Liver (tissue), 9 donors: ENCODE results near the gene UNC93A. TPM values are rescaled to one million over a fixed set of nuclear protein-coding genes. Genes with fewer than 3 reads are reported as not detected.
"Not testable (repeated sequence)": the region's sequence is repeated elsewhere in the genome, so short reads cannot be mapped to it uniquely, and the experiment has no call there.

Source experiments
- DNase-seq: peaks from one replicate; pipeline ENCODE4 v3.0.0-alpha.2; 2017; ENCODE audit warnings: low spot score
- H3K27ac ChIP-seq, 2 donors: one replicate each; pipeline ENCODE4 v1.7.0; 2013; ENCODE audit warnings: inconsistent platforms in 2 of 2, low read length in 2 of 2, control low read depth in 1 of 2, low read depth in 1 of 2, mild to moderate bottlenecking in 1 of 2
- H3K27me3 ChIP-seq, 4 donors: one replicate each; pipeline versions ENCODE4 v1.6.1 to v1.7.0; 2013; ENCODE audit warnings: low read length in 3 of 4, inconsistent platforms in 1 of 4, mild to moderate bottlenecking in 1 of 4, moderate library complexity in 1 of 4; ENCODE audit not compliant: control insufficient read depth in 4 of 4, insufficient read depth in 4 of 4
- H3K36me3 ChIP-seq, 4 donors: one replicate each; pipeline versions ENCODE4 v1.6.1 to v1.7.0; 2013; ENCODE audit warnings: low read length in 3 of 4, mild to moderate bottlenecking in 3 of 4, low read depth in 1 of 4, moderate library complexity in 1 of 4; ENCODE audit not compliant: control insufficient read depth in 4 of 4, insufficient read depth in 3 of 4
- H3K4me1 ChIP-seq, 4 donors: one replicate each; pipeline versions ENCODE4 v1.6.1 to v1.7.0; 2013; ENCODE audit warnings: low read length in 3 of 4, mild to moderate bottlenecking in 3 of 4, moderate library complexity in 1 of 4; ENCODE audit not compliant: control insufficient read depth in 4 of 4, insufficient read depth in 4 of 4
- H3K4me3 ChIP-seq, 3 donors: one replicate each; pipeline versions ENCODE4 v1.6.1 to v1.7.0; 2013; ENCODE audit warnings: low read length in 3 of 3, control low read depth in 1 of 3, low read depth in 1 of 3, mild to moderate bottlenecking in 1 of 3
- H3K9ac ChIP-seq, 2 donors: one replicate each; pipeline ENCODE4 v1.7.0; 2013; ENCODE audit warnings: low read length in 2 of 2, mild to moderate bottlenecking in 2 of 2, moderate library complexity in 2 of 2, control low read depth in 1 of 2, low read depth in 1 of 2
- H3K9me3 ChIP-seq, 4 donors: one replicate each; pipeline versions ENCODE4 v1.6.1 to v1.7.0; 2013; ENCODE audit warnings: low read length in 3 of 4; ENCODE audit not compliant: control insufficient read depth in 4 of 4
- EGR1 ChIP-seq, 2 donors: IDR thresholded peaks; 2 replicates each; pipeline ENCODE4 v1.6.1; 2016 to 2018; ENCODE audit warnings: antibody characterized with exemption in 2 of 2, low read depth in 2 of 2
- FOXA1 ChIP-seq: IDR thresholded peaks from 2 replicates; pipeline ENCODE4 v1.6.1; 2016; ENCODE audit warnings: antibody characterized with exemption
- GABPA ChIP-seq, 2 donors: IDR thresholded peaks in 1 of 2; conservative IDR thresholded peaks in 1 of 2; 2 replicates each; pipeline ENCODE4 v1.6.1; 2016; ENCODE audit warnings: antibody characterized with exemption in 2 of 2, mild to moderate bottlenecking in 1 of 2, moderate library complexity in 1 of 2
- HNF4A ChIP-seq, 2 donors: conservative IDR thresholded peaks; 2 replicates each; pipeline ENCODE4 v1.6.1; 2016; ENCODE audit warnings: antibody characterized with exemption in 2 of 2, mild to moderate bottlenecking in 2 of 2
- HNF4G ChIP-seq: IDR thresholded peaks from 2 replicates; pipeline ENCODE4 v1.6.1; 2016; ENCODE audit warnings: antibody characterized with exemption
- NR2F2 ChIP-seq: IDR thresholded peaks from 2 replicates; pipeline ENCODE4 v1.6.1; 2016; ENCODE audit warnings: antibody characterized with exemption
- RAD21 ChIP-seq, 2 donors: IDR thresholded peaks; 2 replicates each; pipeline ENCODE4 v1.6.1; 2016; ENCODE audit warnings: antibody characterized with exemption in 2 of 2, mild to moderate bottlenecking in 2 of 2
- RXRA ChIP-seq, 2 donors: IDR thresholded peaks; 2 replicates each; pipeline ENCODE4 v1.6.1; 2017 to 2018; ENCODE audit warnings: antibody characterized with exemption in 2 of 2, mild to moderate bottlenecking in 1 of 2
- SP1 ChIP-seq: IDR thresholded peaks from 2 replicates; pipeline ENCODE4 v1.6.1; 2018; ENCODE audit warnings: antibody characterized with exemption, mild to moderate bottlenecking
- TAF1 ChIP-seq: conservative IDR thresholded peaks from 2 replicates; pipeline ENCODE4 v1.6.1; 2016; ENCODE audit warnings: antibody characterized with exemption, mild to moderate bottlenecking
- YY1 ChIP-seq: IDR thresholded peaks from 2 replicates; pipeline ENCODE4 v1.6.1; 2016; ENCODE audit warnings: antibody characterized with exemption, mild to moderate bottlenecking
- WGBS: extraction: QIAGEN DNeasy Blood & Tissue Kit; methylation state at CpG from one replicate; pipeline ENCODE4 v1.1.7; 2013; 5-methylcytosine and 5-hydroxymethylcytosine counted together
- polyA plus RNA-seq, 2 donors: library from polyadenylated mRNA; stranded (reverse) in 1 of 2; unstranded in 1 of 2; fragments of 200-250 nt in 1 of 2; fragments of >200 nt in 1 of 2; fragmentation: Nextera tagmentation in 1 of 2; extraction: Ambion mirVana in 1 of 2; gene quantifications; one replicate each; pipeline versions ENCODE4 v1.2.1 to v1.2.3, GENCODE V29; 2013 to 2015
- total RNA-seq, 2 donors: library from RNA; depleted of rRNA; stranded (reverse); fragments of >200 nt; gene quantifications; one replicate each; pipeline ENCODE4 v1.2.3, GENCODE V29; 2014
- donor health status: healthy.
- donor health status: healthy.
- donor health status: healthy.
- donor health status: healthy.
- donor health status: healthy.

UNC93A gene
- total and polyA plus RNA-seq, 4 donors: 0.79 to 14.0 (median 4.6) TPM

GRCh38 chr6:167308207-167308606 is 17.1 kb downstream of the UNC93A start:
- peaks cover 8 to 32% (median 18%) of the 10 kb centered on the region in 4 donors for H3K4me1 ChIP-seq
- DNase-seq: no peak
- H3K9ac ChIP-seq: peak overlapping the region in 1 of 2 donors; percentile 19
- TF ChIP-seq TAF1: no peak
- H3K9me3 ChIP-seq: no peaks in the 10 kb centered on the region
- 38% methylated on average over 5 of the region's 5 CpGs for WGBS
- no peak overlapping the region for H3K4me3 ChIP-seq
- no peaks in the 10 kb centered on the region for H3K27me3 ChIP-seq
- H3K27ac ChIP-seq: peak overlapping the region; percentile 85 to 91
- H3K36me3 ChIP-seq: no peaks in the 10 kb centered on the region

- not testable (repeated sequence) for DNase-seq, H3K27me3 ChIP-seq, H3K36me3 ChIP-seq, H3K9me3 ChIP-seq, H3K4me3 ChIP-seq
- 38% methylated on average over 17 of the region's 17 CpGs for WGBS
- peak overlapping the region; percentile 85 to 91 for H3K27ac ChIP-seq
- H3K9ac ChIP-seq: peak overlapping the region in 1 of 2 donors; percentile 49
- TF ChIP-seq HNF4A (conservative IDR thresholded peaks at IDR 0.05) (peak; percentile 64 to 74), HNF4G (peak; percentile 8), RAD21 (IDR thresholded peaks at IDR 0.05) (peak in 1 of 2 donors; percentile 27), RXRA (IDR thresholded peaks at IDR 0.05) (peak in 1 of 2 donors; percentile 45), SP1 (peak; percentile 47), YY1 (peak; percentile 59)
- peaks cover 8 to 32% (median 18%) of the 10 kb centered on the region in 4 donors for H3K4me1 ChIP-seq
Observed at GRCh38 chr6:167309355-167310192, 18.5 kb downstream of the UNC93A start.

GRCh38 chr6:167311286-167311685 is 20.2 kb downstream of the UNC93A start:
- no peak overlapping the region for H3K4me3 ChIP-seq
- H3K4me1 ChIP-seq: peaks cover 8 to 32% (median 18%) of the 10 kb centered on the region in 4 donors
- H3K9me3 ChIP-seq: no peaks in the 10 kb centered on the region
- WGBS: 82% methylated on average over 2 of the region's 2 CpGs
- TF ChIP-seq TAF1: no peak
- no peak for TF ChIP-seq NR2F2
- no peak for TF ChIP-seq HNF4G
- no peak for TF ChIP-seq FOXA1
- TF ChIP-seq HNF4A (conservative IDR thresholded peaks at IDR 0.05): no peak
- TF ChIP-seq GABPA (IDR thresholded peaks at IDR 0.05 in 1 of 2, conservative IDR thresholded peaks at IDR 0.05 in 1 of 2): no peak
- no peak for TF ChIP-seq EGR1 (IDR thresholded peaks at IDR 0.05; ENCODE audit: low read depth in 2 of 2)
- TF ChIP-seq YY1: no peak
- H3K27ac ChIP-seq: peak overlapping the region in 1 of 2 donors; percentile 1
- DNase-seq: no peak
- H3K36me3 ChIP-seq: no peaks in the 10 kb centered on the region
- no peak overlapping the region for H3K9ac ChIP-seq
- H3K27me3 ChIP-seq: no peaks in the 10 kb centered on the region

GRCh38 chr6:167311691-167312090 is 20.6 kb downstream of the UNC93A start:
- not testable (repeated sequence) for H3K27me3 ChIP-seq, DNase-seq, H3K9ac ChIP-seq, H3K36me3 ChIP-seq, H3K4me3 ChIP-seq, H3K27ac ChIP-seq, H3K9me3 ChIP-seq
- WGBS: 79% methylated on average over 6 of the region's 6 CpGs
- peaks cover 8 to 32% (median 18%) of the 10 kb centered on the region in 4 donors for H3K4me1 ChIP-seq
